ENCODE results near the gene THOC3.
"Not testable (repeated sequence)": the region's sequence is repeated elsewhere in the genome, so short reads cannot be mapped to it uniquely, and the experiment has no call there.

The THOC3 gene

DNA sequence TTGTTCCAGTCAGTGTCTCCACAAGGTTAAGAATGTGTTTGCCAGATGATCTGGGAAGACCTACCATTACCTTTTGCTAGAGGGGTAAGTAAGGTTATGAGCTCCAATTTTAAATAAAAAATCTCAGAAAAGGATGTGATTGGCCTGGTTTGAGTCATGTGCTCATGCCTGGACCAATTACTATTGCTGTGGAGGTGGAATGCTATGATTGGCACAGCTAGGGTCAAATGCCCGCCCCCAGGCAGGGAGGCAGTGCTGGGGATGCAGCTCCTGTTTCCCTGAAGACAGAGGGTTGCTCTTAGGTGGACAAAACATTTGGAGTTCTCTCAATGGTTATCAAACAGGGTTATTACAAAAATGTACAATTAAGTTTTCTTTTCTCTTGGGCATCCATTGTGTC lies 29.6 kb downstream of the THOC3 start:
- not testable (repeated sequence) for DNase-seq

DNA sequence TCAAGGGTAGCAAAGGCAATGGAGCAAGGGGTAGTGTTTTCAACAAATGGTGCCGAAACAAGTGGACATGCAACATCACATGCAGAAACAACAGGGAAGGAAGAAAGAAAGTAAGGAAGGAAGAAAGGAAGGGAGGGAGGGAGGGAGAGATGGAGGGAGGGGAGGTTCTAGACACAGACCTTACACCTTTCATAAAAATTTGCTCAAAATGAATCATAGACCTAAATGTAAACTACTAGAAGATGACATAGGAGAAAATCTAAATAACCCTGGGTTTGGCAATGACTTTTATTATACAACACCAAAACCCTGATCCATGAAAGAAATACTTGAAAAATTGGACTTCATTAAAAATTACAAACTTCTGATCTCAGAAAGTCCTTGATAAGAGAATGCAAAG lies 39.4 kb downstream of the THOC3 start:
- DNase-seq, result not testable (repeated sequence)

DNA sequence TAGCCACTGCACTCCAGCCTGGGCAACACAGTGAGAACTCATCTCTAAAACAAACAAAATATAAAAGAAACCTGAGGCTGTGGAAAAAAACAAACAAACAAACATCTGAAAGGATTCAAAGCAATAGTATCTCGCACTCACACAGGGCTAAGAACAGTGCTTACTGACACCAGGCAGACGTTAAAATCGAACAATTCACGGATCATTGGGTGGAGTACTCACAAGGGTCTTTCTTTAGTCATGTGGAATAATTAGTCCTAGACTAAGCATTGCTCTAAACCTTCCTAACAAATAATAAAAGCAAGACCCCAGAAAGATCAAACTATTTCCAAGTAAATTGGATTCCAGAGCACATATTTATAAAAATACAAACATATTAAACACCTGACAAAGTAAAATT lies 43.0 kb downstream of the THOC3 start:
- DNase-seq, result not testable (repeated sequence)

DNA sequence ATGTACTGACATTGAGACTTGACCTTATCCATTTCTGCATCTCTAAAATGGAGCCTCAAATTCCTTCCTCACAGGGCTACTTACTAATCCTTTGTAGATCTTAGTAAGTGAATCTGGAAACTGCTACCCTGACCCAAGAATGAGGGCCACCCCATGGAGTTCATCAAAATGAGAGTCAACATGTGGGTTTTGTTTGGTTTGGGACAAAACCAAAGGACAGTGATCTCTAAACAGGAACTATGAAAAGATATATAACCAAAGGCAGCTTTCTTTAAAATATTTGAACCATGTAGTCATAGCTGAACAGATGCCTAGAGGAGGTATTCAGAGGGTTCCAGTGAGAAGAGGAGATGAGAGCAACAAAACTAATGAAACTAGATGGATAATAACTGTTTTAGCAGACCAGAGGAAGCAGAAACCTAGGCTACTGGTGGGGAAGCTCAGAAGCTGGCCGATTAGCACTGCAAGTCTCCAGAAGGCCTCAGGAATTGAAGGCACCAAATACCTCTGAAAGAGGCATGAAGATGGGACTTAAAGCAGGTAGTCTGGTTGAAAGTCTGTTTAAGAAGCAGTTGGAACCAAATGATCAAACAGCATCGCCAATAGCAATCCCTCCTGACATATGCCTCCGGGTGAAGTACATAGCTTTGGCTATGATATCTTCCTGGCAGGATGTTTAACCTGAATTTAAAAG lies 45.8 kb downstream of the THOC3 start:
- no peak for DNase-seq

DNA sequence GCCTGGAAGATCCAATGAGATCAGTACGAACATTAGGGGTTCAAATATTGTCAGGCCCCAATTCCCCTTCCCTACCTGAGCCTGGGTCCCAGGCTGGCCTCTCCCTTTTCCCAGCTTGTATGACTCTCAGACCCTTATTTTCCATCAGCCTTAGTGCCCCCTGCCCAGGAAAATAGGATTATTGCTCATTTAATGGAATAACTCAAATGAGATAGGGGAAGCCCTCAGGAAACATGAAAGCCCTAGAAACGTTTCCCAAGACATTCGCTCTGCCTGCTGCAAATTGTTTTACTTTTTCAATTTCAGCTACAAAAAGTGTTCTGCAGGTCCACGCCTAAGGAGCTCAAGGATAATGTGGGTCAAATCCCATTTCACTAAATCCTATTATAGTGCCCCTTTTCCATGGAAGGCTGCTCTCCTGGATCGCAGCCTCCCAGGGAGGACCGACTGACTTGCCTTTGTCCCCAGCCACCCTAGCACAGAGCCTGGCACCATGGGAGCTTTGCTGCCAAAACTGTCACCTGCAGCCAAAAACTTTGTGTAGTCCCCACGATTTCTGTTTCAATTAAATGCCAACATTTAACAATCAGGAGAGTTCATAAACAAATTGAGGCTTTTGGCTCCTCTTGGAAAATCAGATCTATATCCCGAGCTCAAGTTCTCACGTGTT lies 46.9 kb downstream of the THOC3 start:
- no peak for DNase-seq

DNA sequence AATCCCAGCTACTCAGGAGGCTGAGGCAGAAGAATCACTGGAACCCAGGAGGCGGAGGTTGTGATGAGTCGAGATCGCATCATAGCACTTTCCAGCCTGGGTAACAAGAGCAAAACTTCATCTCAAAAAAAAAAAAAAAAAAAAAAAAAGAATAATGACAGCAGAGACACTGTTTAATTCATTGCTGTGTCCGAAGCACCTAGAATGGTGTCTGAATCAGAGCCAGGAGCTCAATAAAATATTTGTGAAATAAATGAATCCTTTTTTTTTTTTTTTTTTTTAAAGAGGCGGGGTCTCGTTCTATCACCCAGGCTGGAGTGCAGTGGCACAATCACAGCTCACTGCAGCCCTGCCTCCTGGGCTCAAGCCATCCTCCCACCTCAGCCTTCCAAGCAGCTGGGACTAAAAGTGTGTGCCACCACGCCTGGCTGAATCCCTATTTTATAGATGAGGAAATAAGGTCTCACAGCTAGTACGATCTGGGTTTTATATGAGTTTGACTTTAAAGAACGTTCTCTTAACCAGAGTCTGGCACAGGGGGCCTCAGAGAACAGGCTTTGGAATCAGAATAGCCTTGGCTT lies 47.8 kb downstream of the THOC3 start:
- DNase-seq, result no peak

DNA sequence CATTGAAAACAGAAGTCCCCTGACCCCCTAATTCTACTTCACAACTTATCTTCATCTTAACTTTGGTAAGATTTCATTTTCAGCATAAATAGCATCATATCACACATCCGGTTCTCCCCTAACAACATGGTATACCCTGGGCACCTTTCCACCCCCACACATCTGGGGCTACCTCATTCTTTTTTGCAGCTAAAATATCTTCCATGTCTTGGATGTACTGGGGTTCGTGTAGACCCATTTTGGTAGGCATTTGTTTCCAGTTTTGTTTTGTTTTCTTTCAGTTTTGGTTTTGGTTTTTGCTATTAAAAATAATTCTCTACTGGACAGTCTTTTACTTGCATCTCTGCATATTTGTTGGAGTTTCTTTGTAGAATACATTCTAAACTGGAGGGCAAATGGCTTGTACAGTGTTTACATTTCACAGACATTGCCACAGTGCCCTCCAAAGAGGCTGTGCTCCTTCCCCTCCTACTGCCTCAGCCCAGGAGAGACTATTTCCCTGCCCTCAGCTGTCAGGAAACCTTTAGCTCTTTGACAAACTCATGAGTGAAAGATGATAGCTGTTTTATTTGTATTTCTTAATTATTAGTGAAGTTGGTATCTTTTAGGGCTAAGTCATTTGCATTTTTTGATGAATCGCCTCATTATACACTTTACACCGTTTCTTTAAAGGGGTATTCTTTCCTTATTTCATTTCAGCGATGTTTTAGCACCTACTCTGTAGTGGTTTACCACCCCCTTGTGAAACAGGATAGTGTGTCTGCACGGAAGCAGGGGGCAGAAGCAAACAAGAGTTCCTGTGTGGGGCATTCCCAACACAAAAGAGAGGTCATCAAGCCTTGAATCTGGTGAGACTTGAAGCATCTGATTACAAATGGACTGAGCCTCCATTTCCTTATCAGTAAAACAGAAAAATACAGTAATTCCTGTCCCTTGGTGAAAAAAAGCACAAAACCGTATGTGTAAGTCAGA lies 52.8 kb downstream of the THOC3 start:
- not testable (repeated sequence) for DNase-seq

DNA sequence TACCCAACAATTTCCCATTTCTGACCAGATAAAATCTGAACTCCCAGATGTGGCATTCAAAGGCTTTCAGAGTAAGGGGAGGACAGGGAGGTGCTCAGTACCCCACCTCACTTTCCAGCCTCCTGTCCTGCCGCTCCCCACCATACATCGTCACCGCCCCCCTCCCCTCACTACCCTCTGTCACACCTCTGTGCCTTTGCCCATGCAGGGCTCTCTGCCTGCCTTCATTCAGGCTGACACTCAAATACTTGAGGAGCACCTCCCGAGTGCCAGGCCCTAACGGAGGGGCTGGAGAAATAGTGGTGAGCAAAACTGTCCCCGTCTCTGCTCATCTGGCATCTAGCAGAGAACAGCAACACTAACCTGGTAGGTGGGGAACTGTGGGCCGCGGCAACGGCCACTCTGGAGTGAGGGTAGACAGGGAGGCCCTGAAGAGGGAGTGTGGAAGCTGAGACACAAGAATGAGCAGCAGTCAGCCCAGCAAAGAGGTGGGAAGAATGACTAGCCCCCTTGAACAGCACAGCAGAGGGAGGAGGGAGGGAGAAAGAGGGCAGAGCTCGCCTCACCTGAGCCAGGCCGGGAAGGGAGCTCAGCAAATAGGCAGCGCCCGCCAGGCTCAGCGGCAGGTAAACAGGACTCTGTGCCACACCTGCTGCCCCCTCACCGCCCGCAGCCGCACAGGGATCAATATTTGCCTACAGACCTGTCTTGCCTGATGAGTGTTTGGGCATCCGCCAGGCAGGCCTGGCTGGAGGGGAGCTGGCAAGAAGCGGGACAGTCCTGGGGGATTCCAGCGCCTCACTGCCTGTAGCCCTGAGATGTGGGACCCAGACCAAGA lies 54.1 kb downstream of the THOC3 start:
- DNase-seq, result not testable (repeated sequence)

DNA sequence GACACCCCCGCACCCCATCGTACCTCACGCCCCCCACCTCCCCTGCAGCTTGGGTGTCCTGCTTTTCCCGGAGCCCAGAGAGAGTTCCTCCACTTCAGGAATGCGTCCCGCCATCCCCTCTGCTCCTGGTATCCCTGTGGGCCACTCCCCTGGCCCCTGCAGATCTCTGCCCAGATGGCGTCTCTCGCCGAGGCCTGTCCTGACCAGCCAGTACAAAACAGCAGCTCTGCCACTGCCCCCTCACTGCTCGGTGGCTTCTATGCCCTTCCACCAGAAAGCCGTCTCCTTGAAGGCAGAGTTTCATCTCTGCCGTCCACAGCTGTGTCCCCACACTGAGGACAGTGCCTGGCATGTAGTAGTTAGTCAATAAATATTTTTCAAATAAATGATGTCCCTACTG lies 58.0 kb downstream of the THOC3 start:
- DNase-seq, result not testable (repeated sequence)

Measured in NCI-H2081 treated with DMSO at 0.1 percent for 48 hours (cell line).